ENCODE data around the gene AGK. TPM values are rescaled to one million over a fixed set of nuclear protein-coding genes. Genes with fewer than 3 reads are reported as not detected.

AGK gene
- total and polyA plus RNA-seq, 9 donors = 15.7 to 23.4 (median 18.4) TPM

GRCh38 chr7:141654551-141654950 lies 103.3 kb downstream of the AGK start:
- H3K4me3 ChIP-seq (ENCODE audit: low read length) = no peak overlapping the region
- H3K27me3 ChIP-seq (ENCODE audit: control insufficient read depth, insufficient read depth, low read length) = no peaks in the 10 kb centered on the region
- no CpG with 5 or more reads among the region's 3 CpGs for WGBS (ENCODE audit: insufficient coverage)
- no peaks in the 10 kb centered on the region for H3K4me1 ChIP-seq (ENCODE audit: control insufficient read depth, insufficient read depth, low read length)
- peaks cover 29% of the 10 kb centered on the region for H3K36me3 ChIP-seq (ENCODE audit: control insufficient read depth, insufficient read depth, low read length)
- no peaks in the 10 kb centered on the region for H3K9me3 ChIP-seq (replicated peaks; ENCODE audit: control insufficient read depth, low read depth, low read length)
- no peak overlapping the region for H3K27ac ChIP-seq (ENCODE audit: low read length)
- peak; percentile 73 for DNase-seq

GRCh38 chr7:141659501-141659900 lies 108.3 kb downstream of the AGK start:
- Histone ChIP-seq H3K27me3 (ENCODE audit: control insufficient read depth, insufficient read depth, low read length) (no peaks in the 10 kb centered on the region), H3K9me3 (replicated peaks; ENCODE audit: control insufficient read depth, low read depth, low read length) (no peaks in the 10 kb centered on the region), H3K27ac (ENCODE audit: low read length) (no peak overlapping the region), H3K4me1 (ENCODE audit: control insufficient read depth, insufficient read depth, low read length) (no peaks in the 10 kb centered on the region), H3K4me3 (ENCODE audit: low read length) (no peak overlapping the region), H3K36me3 (ENCODE audit: control insufficient read depth, insufficient read depth, low read length) (peaks cover 44% of the 10 kb centered on the region)
- no peak for DNase-seq
- 72% methylated on average over 6 of the region's 6 CpGs for WGBS (ENCODE audit: insufficient coverage)

- Histone ChIP-seq H3K36me3 (ENCODE audit: control insufficient read depth, insufficient read depth, low read length) (peaks cover 51% of the 10 kb centered on the region), H3K27ac (ENCODE audit: low read length) (no peak overlapping the region), H3K4me3 (ENCODE audit: low read length) (no peak overlapping the region), H3K27me3 (ENCODE audit: control insufficient read depth, insufficient read depth, low read length) (no peaks in the 10 kb centered on the region), H3K9me3 (replicated peaks; ENCODE audit: control insufficient read depth, low read depth, low read length) (no peaks in the 10 kb centered on the region), H3K4me1 (ENCODE audit: control insufficient read depth, insufficient read depth, low read length) (no peaks in the 10 kb centered on the region)
- WGBS (ENCODE audit: insufficient coverage) = 86% methylated on average over 1 of the region's 4 CpGs
- DNase-seq = peak; percentile 73
These were observed 109.0 kb downstream of the AGK start for GRCh38 chr7:141660259-141660658.

GRCh38 chr7:141663081-141663849 lies 112.1 kb downstream of the AGK start:
- H3K27ac ChIP-seq (ENCODE audit: low read length) = no peak overlapping the region
- DNase-seq = no peak
- H3K36me3 ChIP-seq (ENCODE audit: control insufficient read depth, insufficient read depth, low read length) = peaks cover 55% of the 10 kb centered on the region
- WGBS (ENCODE audit: insufficient coverage) = 83% methylated on average over 1 of the region's 6 CpGs
- no peaks in the 10 kb centered on the region for H3K9me3 ChIP-seq (replicated peaks; ENCODE audit: control insufficient read depth, low read depth, low read length)
- H3K27me3 ChIP-seq (ENCODE audit: control insufficient read depth, insufficient read depth, low read length) = no peaks in the 10 kb centered on the region
- no peak overlapping the region for H3K4me3 ChIP-seq (ENCODE audit: low read length)
- no peaks in the 10 kb centered on the region for H3K4me1 ChIP-seq (ENCODE audit: control insufficient read depth, insufficient read depth, low read length)

- DNase-seq = no peak
- Histone ChIP-seq H3K4me3 (ENCODE audit: low read length) (no peak overlapping the region), H3K36me3 (ENCODE audit: control insufficient read depth, insufficient read depth, low read length) (peaks cover 47% of the 10 kb centered on the region), H3K27me3 (ENCODE audit: control insufficient read depth, insufficient read depth, low read length) (no peaks in the 10 kb centered on the region), H3K27ac (ENCODE audit: low read length) (no peak overlapping the region), H3K9me3 (replicated peaks; ENCODE audit: control insufficient read depth, low read depth, low read length) (no peaks in the 10 kb centered on the region), H3K4me1 (ENCODE audit: control insufficient read depth, insufficient read depth, low read length) (no peaks in the 10 kb centered on the region)
- WGBS (ENCODE audit: insufficient coverage) = 85% methylated on average over 4 of the region's 6 CpGs
These were observed 113.2 kb downstream of the AGK start for GRCh38 chr7:141664450-141664849.

GRCh38 chr7:141665208-141666035 lies 114.2 kb downstream of the AGK start:
- no peak overlapping the region for H3K27ac ChIP-seq (ENCODE audit: low read length)
- DNase-seq = no peak
- no peaks in the 10 kb centered on the region for H3K27me3 ChIP-seq (ENCODE audit: control insufficient read depth, insufficient read depth, low read length)
- no peaks in the 10 kb centered on the region for H3K9me3 ChIP-seq (replicated peaks; ENCODE audit: control insufficient read depth, low read depth, low read length)
- H3K4me3 ChIP-seq (ENCODE audit: low read length) = no peak overlapping the region
- peaks cover 43% of the 10 kb centered on the region for H3K36me3 ChIP-seq (ENCODE audit: control insufficient read depth, insufficient read depth, low read length)
- WGBS (ENCODE audit: insufficient coverage) = 93% methylated on average over 12 of the region's 18 CpGs
- no peaks in the 10 kb centered on the region for H3K4me1 ChIP-seq (ENCODE audit: control insufficient read depth, insufficient read depth, low read length)

- no peaks in the 10 kb centered on the region for H3K27me3 ChIP-seq (ENCODE audit: control insufficient read depth, insufficient read depth, low read length)
- no peak overlapping the region for H3K4me3 ChIP-seq (ENCODE audit: low read length)
- no peak for DNase-seq
- WGBS (ENCODE audit: insufficient coverage) = 80% methylated on average over 3 of the region's 4 CpGs
- H3K27ac ChIP-seq (ENCODE audit: low read length) = no peak overlapping the region
- no peaks in the 10 kb centered on the region for H3K9me3 ChIP-seq (replicated peaks; ENCODE audit: control insufficient read depth, low read depth, low read length)
- H3K4me1 ChIP-seq (ENCODE audit: control insufficient read depth, insufficient read depth, low read length) = no peaks in the 10 kb centered on the region
- H3K36me3 ChIP-seq (ENCODE audit: control insufficient read depth, insufficient read depth, low read length) = peaks cover 45% of the 10 kb centered on the region
These were observed 114.9 kb downstream of the AGK start for GRCh38 chr7:141666071-141666470.

- Histone ChIP-seq H3K36me3 (ENCODE audit: control insufficient read depth, insufficient read depth, low read length) (peaks cover 20% of the 10 kb centered on the region), H3K27ac (ENCODE audit: low read length) (no peak overlapping the region), H3K4me1 (ENCODE audit: control insufficient read depth, insufficient read depth, low read length) (no peaks in the 10 kb centered on the region), H3K27me3 (ENCODE audit: control insufficient read depth, insufficient read depth, low read length) (no peaks in the 10 kb centered on the region), H3K9me3 (replicated peaks; ENCODE audit: control insufficient read depth, low read depth, low read length) (peaks cover 3% of the 10 kb centered on the region), H3K4me3 (ENCODE audit: low read length) (no peak overlapping the region)
- DNase-seq = no peak
- WGBS (ENCODE audit: insufficient coverage) = 86% methylated on average over 2 of the region's 2 CpGs
These were observed 117.6 kb downstream of the AGK start for GRCh38 chr7:141668853-141669252.

- no peak for DNase-seq
- Histone ChIP-seq H3K9me3 (replicated peaks; ENCODE audit: control insufficient read depth, low read depth, low read length) (peaks cover 3% of the 10 kb centered on the region), H3K27me3 (ENCODE audit: control insufficient read depth, insufficient read depth, low read length) (no peaks in the 10 kb centered on the region), H3K36me3 (ENCODE audit: control insufficient read depth, insufficient read depth, low read length) (peaks cover 3% of the 10 kb centered on the region), H3K4me1 (ENCODE audit: control insufficient read depth, insufficient read depth, low read length) (no peaks in the 10 kb centered on the region), H3K27ac (ENCODE audit: low read length) (no peak overlapping the region), H3K4me3 (ENCODE audit: low read length) (no peak overlapping the region)
- WGBS (ENCODE audit: insufficient coverage) = 89% methylated on average over 4 of the region's 7 CpGs
These were observed 120.7 kb downstream of the AGK start for GRCh38 chr7:141671705-141672496.

- Histone ChIP-seq H3K36me3 (ENCODE audit: control insufficient read depth, insufficient read depth, low read length) (peaks cover 3% of the 10 kb centered on the region), H3K27ac (ENCODE audit: low read length) (no peak overlapping the region), H3K27me3 (ENCODE audit: control insufficient read depth, insufficient read depth, low read length) (no peaks in the 10 kb centered on the region), H3K9me3 (replicated peaks; ENCODE audit: control insufficient read depth, low read depth, low read length) (peaks cover 3% of the 10 kb centered on the region), H3K4me1 (ENCODE audit: control insufficient read depth, insufficient read depth, low read length) (no peaks in the 10 kb centered on the region), H3K4me3 (ENCODE audit: low read length) (no peak overlapping the region)
- WGBS (ENCODE audit: insufficient coverage) = no CpG with 5 or more reads among the region's 3 CpGs
- no peak for DNase-seq
These were observed 122.1 kb downstream of the AGK start for GRCh38 chr7:141673346-141673745.

All from muscle of leg (tissue), 11 donors.